Measurements from ENCODE around the gene CEP350. TPM values are rescaled to one million over a fixed set of nuclear protein-coding genes. Genes with fewer than 3 reads are reported as not detected.

CEP350 gene
- total and polyA plus RNA-seq, 2 experiments from 2014 or later, result 19.0 to 72.6 TPM

GRCh38 chr1:179971563-179972496, 17.2 kb downstream of the CEP350 start:
- peaks cover 100% of the 10 kb centered on the region for H3K79me2 ChIP-seq
- H3K9me2 ChIP-seq (replicated peaks; ENCODE audit: insufficient read depth), result no peaks in the 10 kb centered on the region
- H3K4me1 ChIP-seq (ENCODE audit: insufficient read depth), result no peaks in the 10 kb centered on the region

GRCh38 chr1:179973198-179974110, 18.8 kb downstream of the CEP350 start:
- no peaks in the 10 kb centered on the region for H3K4me1 ChIP-seq (ENCODE audit: insufficient read depth)
- H2AFZ ChIP-seq, result no peak overlapping the region
- no peaks in the 10 kb centered on the region for H3K27me3 ChIP-seq
- no peak overlapping the region for H3K27ac ChIP-seq
- H3K9me3 ChIP-seq (ENCODE audit: low read depth), result no peaks in the 10 kb centered on the region
- no peak overlapping the region for H3K4me3 ChIP-seq
- no peaks in the 10 kb centered on the region for H3K9me2 ChIP-seq (replicated peaks; ENCODE audit: insufficient read depth)
- WGBS (ENCODE audit: low lambda C conversion rate, missing lambda C conversion rate), result 91% methylated on average over 6 of the region's 6 CpGs
- no peaks in the 10 kb centered on the region for H3K36me3 ChIP-seq (replicated peaks; ENCODE audit: insufficient read depth, low read depth)
- peaks cover 100% of the 10 kb centered on the region for H3K79me2 ChIP-seq
- DNase-seq (ENCODE audit: low spot score), result no peak
- no peak for TF ChIP-seq CTCF (IDR thresholded peaks at IDR 0.05; ENCODE audit: poor library complexity)
- TF ChIP-seq EZH2 (IDR thresholded peaks at IDR 0.05; ENCODE audit: borderline replicate concordance), result no peak
- TF ChIP-seq EZH2phosphoT487 (IDR thresholded peaks at IDR 0.05; ENCODE audit: low read depth, severe bottlenecking, unreplicated experiment), result no peak
- H4K20me1 ChIP-seq (ENCODE audit: insufficient read depth, poor library complexity, severe bottlenecking), result peaks cover 20% of the 10 kb centered on the region
- H3K4me2 ChIP-seq, result no peak overlapping the region

More at GRCh38 chr1:179971563-179972496, 17.2 kb downstream of the CEP350 start:
- H3K27me3 ChIP-seq, result no peaks in the 10 kb centered on the region
- H3K4me3 ChIP-seq, result no peak overlapping the region
- H3K9me3 ChIP-seq (ENCODE audit: low read depth), result no peaks in the 10 kb centered on the region
- TF ChIP-seq EZH2phosphoT487 (IDR thresholded peaks at IDR 0.05; ENCODE audit: low read depth, severe bottlenecking, unreplicated experiment) (no peak), CTCF (IDR thresholded peaks at IDR 0.05; ENCODE audit: poor library complexity) (no peak), EZH2 (IDR thresholded peaks at IDR 0.05; ENCODE audit: borderline replicate concordance) (no peak)
- no peak overlapping the region for H3K4me2 ChIP-seq
- H3K27ac ChIP-seq, result no peak overlapping the region
- no peaks in the 10 kb centered on the region for H3K36me3 ChIP-seq (replicated peaks; ENCODE audit: insufficient read depth, low read depth)
- DNase-seq (ENCODE audit: low spot score), result no peak
- 86% methylated on average over 5 of the region's 5 CpGs for WGBS (ENCODE audit: low lambda C conversion rate, missing lambda C conversion rate)
- peaks cover 12% of the 10 kb centered on the region for H4K20me1 ChIP-seq (ENCODE audit: insufficient read depth, poor library complexity, severe bottlenecking)
- no peak overlapping the region for H2AFZ ChIP-seq

- Histone ChIP-seq H3K9me2 (replicated peaks; ENCODE audit: insufficient read depth) (no peaks in the 10 kb centered on the region), H3K36me3 (replicated peaks; ENCODE audit: insufficient read depth, low read depth) (no peaks in the 10 kb centered on the region), H3K79me2 (peaks cover 100% of the 10 kb centered on the region), H3K27ac (no peak overlapping the region), H3K9me3 (ENCODE audit: low read depth) (peaks cover 5% of the 10 kb centered on the region), H4K20me1 (ENCODE audit: insufficient read depth, poor library complexity, severe bottlenecking) (peaks cover 27% of the 10 kb centered on the region), H3K27me3 (no peaks in the 10 kb centered on the region), H2AFZ (no peak overlapping the region), H3K4me2 (no peak overlapping the region), H3K4me1 (ENCODE audit: insufficient read depth) (no peaks in the 10 kb centered on the region), H3K4me3 (no peak overlapping the region)
- no peak for TF ChIP-seq CTCF (IDR thresholded peaks at IDR 0.05; ENCODE audit: poor library complexity)
- no peak for TF ChIP-seq EZH2 (IDR thresholded peaks at IDR 0.05; ENCODE audit: borderline replicate concordance)
- no peak for TF ChIP-seq EZH2phosphoT487 (IDR thresholded peaks at IDR 0.05; ENCODE audit: low read depth, severe bottlenecking, unreplicated experiment)
- no peak for DNase-seq (ENCODE audit: low spot score)
- 87% methylated on average over 4 of the region's 4 CpGs for WGBS (ENCODE audit: low lambda C conversion rate, missing lambda C conversion rate)
These were observed 22.5 kb downstream of the CEP350 start for GRCh38 chr1:179976970-179977651.
